Fibroblast of pulmonary artery (primary cell): ENCODE measurements around the gene DDX41.

Source experiments
- DNase-seq: peaks from one replicate; pipeline ENCODE4 v3.0.0-alpha.2; 2010; ENCODE audit warnings: low read depth
- H3K4me3 ChIP-seq: replicated peaks from 2 replicates; pipeline ENCODE4 v1.5.1; 2011; ENCODE audit warnings: low read depth, mild to moderate bottlenecking, control low read depth, low read length, moderate library complexity
- CTCF ChIP-seq: IDR thresholded peaks from 2 replicates; pipeline ENCODE4 v1.5.1; 2011; ENCODE audit warnings: mild to moderate bottlenecking, control low read depth, low read length, inconsistent platforms; ENCODE audit errors: missing control alignments

The DDX41 gene

DNA sequence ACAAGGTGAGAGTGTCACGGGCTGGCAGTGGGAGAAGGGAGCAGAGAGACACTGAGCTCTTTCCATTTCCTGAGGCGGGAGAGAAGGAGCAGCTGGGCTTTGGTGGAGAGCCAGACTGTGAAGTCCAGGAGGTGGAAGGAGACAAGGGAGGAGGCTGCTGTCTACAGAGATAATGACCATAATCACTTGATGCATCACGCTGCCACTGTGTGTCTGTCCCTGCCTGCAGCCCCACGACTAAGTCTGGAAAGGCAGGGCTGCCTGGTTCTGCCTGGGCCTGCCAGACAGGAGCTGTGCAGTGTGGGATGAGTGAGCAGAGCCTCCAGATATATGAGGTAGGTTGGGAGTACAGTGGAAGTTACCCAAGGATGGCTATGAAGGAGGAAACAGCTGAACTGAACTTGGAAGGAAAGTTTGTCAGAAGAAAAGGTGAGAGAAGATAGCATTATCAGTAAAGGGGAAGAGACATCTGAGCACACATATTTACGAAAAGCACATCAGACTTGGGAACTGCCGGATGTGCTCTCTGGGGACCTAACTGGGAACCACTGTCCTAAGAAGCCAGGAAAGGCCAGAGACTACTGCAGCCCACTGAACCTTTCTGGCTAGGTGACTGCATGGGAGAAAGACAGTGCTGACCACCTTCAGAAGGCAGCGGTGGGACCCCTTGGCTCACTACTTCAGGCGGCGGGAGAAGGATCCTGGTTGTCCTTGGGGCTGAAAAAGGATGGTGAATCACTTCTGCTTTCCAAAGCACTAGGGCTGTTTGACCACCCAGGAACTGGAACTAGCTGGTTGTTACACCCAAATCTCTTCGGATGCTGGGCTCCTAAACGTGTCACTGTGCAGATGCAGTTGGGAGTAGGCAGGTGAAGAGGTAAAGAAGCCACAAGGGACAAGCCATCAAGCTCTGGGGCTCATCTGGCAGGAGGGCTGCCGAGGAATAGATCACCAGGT lies 12.8 kb upstream of the DDX41 start:
- no peak for TF ChIP-seq CTCF
- H3K4me3 ChIP-seq, result no peak overlapping the region
- no peak for DNase-seq

DNA sequence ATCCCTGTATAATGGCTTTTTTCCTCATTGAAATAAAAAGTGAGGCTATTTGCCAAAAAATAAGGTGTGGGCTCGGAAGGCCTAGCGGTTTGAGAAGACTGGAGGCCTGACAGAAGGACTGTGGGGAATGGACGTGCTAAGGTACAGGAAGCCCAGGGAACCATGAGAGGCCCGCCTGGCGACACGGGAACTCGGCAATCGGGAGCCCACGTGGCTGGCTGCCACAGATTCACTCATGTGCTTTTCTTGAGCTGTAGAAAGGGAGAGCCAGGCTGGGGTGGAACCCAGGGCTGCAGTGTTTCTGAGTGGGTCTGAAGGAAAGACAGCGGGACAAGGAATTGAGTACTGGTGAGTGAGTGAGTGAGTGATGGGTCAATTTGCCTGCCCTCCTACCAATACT lies 11.9 kb upstream of the DDX41 start:
- DNase-seq, result no peak
- no peak overlapping the region for H3K4me3 ChIP-seq
- TF ChIP-seq CTCF, result no peak

GRCh38 chr5:177527595-177527994 lies 10.8 kb upstream of the DDX41 start:
- H3K4me3 ChIP-seq, result no peak overlapping the region
- no peak for DNase-seq
- TF ChIP-seq CTCF, result no peak

GRCh38 chr5:177526791-177527190 lies 10.0 kb upstream of the DDX41 start:
- no peak for DNase-seq
- TF ChIP-seq CTCF, result no peak
- no peak overlapping the region for H3K4me3 ChIP-seq

DNA sequence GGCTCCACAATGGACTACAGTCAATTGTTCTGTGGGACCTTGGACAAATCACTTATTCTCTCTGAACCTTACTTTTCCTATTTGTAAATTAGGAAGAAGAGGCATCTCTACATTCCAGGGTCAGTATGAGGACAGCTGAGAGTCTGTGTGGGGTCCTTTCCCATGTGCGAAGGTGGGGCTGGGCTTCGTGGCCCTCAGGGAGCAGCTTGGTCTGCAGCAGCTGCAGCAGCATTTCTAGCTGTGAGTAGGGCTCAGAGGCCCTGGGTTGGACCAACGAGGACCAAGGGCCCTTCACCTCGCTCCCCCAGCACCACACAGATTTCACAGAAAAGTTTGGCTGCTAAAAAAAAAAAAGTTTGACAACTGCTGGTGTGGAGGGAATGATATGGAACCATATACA lies 9.4 kb upstream of the DDX41 start:
- no peak for TF ChIP-seq CTCF
- DNase-seq, result no peak
- no peak overlapping the region for H3K4me3 ChIP-seq

GRCh38 chr5:177524941-177525655 lies 8.3 kb upstream of the DDX41 start:
- H3K4me3 ChIP-seq, result no peak overlapping the region
- no peak for TF ChIP-seq CTCF
- no peak for DNase-seq
